IMR-90 (cell line): Measurements from ENCODE around the gene HSD17B8. TPM values are rescaled to one million over a fixed set of nuclear protein-coding genes. Genes with fewer than 3 reads are reported as not detected.

ENCODE experiments used
- ATAC-seq: fragments of 200-7000 bp; cut with Tn5 transposase; 2 replicates; pipeline ENCODE4 v1.9.1; 2020; ENCODE audit warnings: low read depth, mild to moderate bottlenecking, moderate library complexity
- BruUV-seq: library from RNA; stranded (reverse); fragments of 400-500 nt; replicated peaks from 2 replicates; lab custom pipeline; 2021; lab: Mats Ljungman, UMichigan
- CTCF ChIA-PET: fragments of 300-600 bp; formaldehyde crosslinking; extraction: SDS; loops from one replicate; lab custom pipeline; 2021; ENCODE audit warnings: antibody characterized with exemption; lab: Yijun Ruan, JAX
- POLR2A ChIA-PET: fragments of 300-600 bp; sonication (Branson Sonifier 250); formaldehyde crosslinking; loops from one replicate; lab custom pipeline; 2022; ENCODE audit warnings: antibody characterized with exemption; ENCODE audit not compliant: unreplicated experiment; lab: Charles Lee
- DNase-seq: peaks from one replicate; pipeline ENCODE4 v3.0.0; 2013
- H2AFZ ChIP-seq: replicated peaks from 2 replicates; pipeline ENCODE3; 2013; ENCODE audit warnings: low read length, mild to moderate bottlenecking; ENCODE audit not compliant: poor library complexity
- H2AK5ac ChIP-seq: 2 replicates; pipeline ENCODE4 v1.6.1; 2013; ENCODE audit warnings: low read depth, low read length, inconsistent platforms
- H2AK9ac ChIP-seq: replicated peaks from 2 replicates; pipeline ENCODE3; 2013; ENCODE audit warnings: mild to moderate bottlenecking, low read depth, low read length, moderate library complexity; ENCODE audit not compliant: poor library complexity
- H2BK120ac ChIP-seq: 2 replicates; pipeline ENCODE4 v1.6.1; 2013; ENCODE audit warnings: low read depth, low read length, inconsistent platforms
- H2BK15ac ChIP-seq: 3 replicates; pipeline ENCODE4 v1.6.1; 2013; ENCODE audit warnings: low read depth, low read length, inconsistent platforms
- H2BK20ac ChIP-seq: 2 replicates; pipeline ENCODE4 v1.6.1; 2013; ENCODE audit warnings: low read depth, mild to moderate bottlenecking, inconsistent platforms, low read length, moderate library complexity
- H2BK5ac ChIP-seq: 2 replicates; pipeline ENCODE4 v1.6.1; 2013; ENCODE audit warnings: mild to moderate bottlenecking, low read depth, low read length, inconsistent platforms; ENCODE audit not compliant: poor library complexity, severe bottlenecking
- H3K14ac ChIP-seq: replicated peaks from 2 replicates; pipeline ENCODE4 v1.6.1; 2013; ENCODE audit warnings: low read depth, low read length, inconsistent platforms
- H3K18ac ChIP-seq: 2 replicates; pipeline ENCODE4 v1.6.1; 2013; ENCODE audit warnings: low read depth, low read length, control low read depth
- H3K23ac ChIP-seq: 2 replicates; pipeline ENCODE4 v1.6.1; 2013; ENCODE audit warnings: low read depth, low read length, inconsistent platforms
- H3K27ac ChIP-seq: 2 replicates; pipeline ENCODE4 v1.5.1; 2013; ENCODE audit warnings: mild to moderate bottlenecking, control low read depth, low read length; ENCODE audit not compliant: insufficient read depth
- H3K27me3 ChIP-seq: 2 replicates; pipeline ENCODE4 v1.6.1; 2013; ENCODE audit warnings: low read length; ENCODE audit not compliant: control insufficient read depth, insufficient read depth
- H3K36me3 ChIP-seq: 2 replicates; pipeline ENCODE4 v1.6.1; 2013; ENCODE audit warnings: low read length, mixed read lengths; ENCODE audit not compliant: control insufficient read depth, insufficient read depth
- H3K4ac ChIP-seq: 2 replicates; pipeline ENCODE4 v1.6.1; 2013; ENCODE audit warnings: low read depth, low read length, inconsistent platforms
- H3K4me1 ChIP-seq: 2 replicates; pipeline ENCODE4 v1.6.1; 2013; ENCODE audit warnings: low read length, mixed read lengths; ENCODE audit not compliant: control insufficient read depth, insufficient read depth
- H3K4me2 ChIP-seq: 2 replicates; pipeline ENCODE4 v1.6.1; 2013; ENCODE audit warnings: low read depth, mild to moderate bottlenecking, control low read depth, low read length, moderate library complexity
- H3K4me3 ChIP-seq: 2 replicates; pipeline ENCODE4 v1.5.1; 2013; ENCODE audit warnings: low read depth, mild to moderate bottlenecking, control low read depth, low read length, moderate library complexity; ENCODE audit not compliant: insufficient read depth
- H3K56ac ChIP-seq: 2 replicates; pipeline ENCODE4 v1.6.1; 2013; ENCODE audit warnings: low read length, inconsistent platforms; ENCODE audit not compliant: insufficient read depth; ENCODE audit errors: extremely low read depth
- H3K79me1 ChIP-seq, 2 experiments: 2 replicates each; pipeline ENCODE4 v1.6.1; 2013; ENCODE audit warnings: low read length in 2 of 2, inconsistent platforms in 1 of 2, low read depth in 1 of 2
- H3K9ac ChIP-seq: 2 replicates; pipeline ENCODE4 v1.6.1; 2013; ENCODE audit warnings: low read depth, low read length, control low read depth
- H3K9me1 ChIP-seq: 2 replicates; pipeline ENCODE4 v1.6.1; 2013; ENCODE audit warnings: low read length, inconsistent platforms; ENCODE audit not compliant: insufficient read depth
- H3K9me3 ChIP-seq: 2 replicates; pipeline ENCODE4 v1.6.1; 2013; ENCODE audit warnings: low read length; ENCODE audit not compliant: control insufficient read depth, insufficient read depth
- H4K20me1 ChIP-seq: 2 replicates; pipeline ENCODE4 v1.6.1; 2013; ENCODE audit warnings: low read length, inconsistent platforms; ENCODE audit not compliant: insufficient read depth
- H4K5ac ChIP-seq: 2 replicates; pipeline ENCODE4 v1.6.1; 2013; ENCODE audit warnings: mild to moderate bottlenecking, low read depth, low read length, control low read depth
- H4K8ac ChIP-seq, 2 experiments: 2 replicates each; pipeline ENCODE4 v1.6.1; 2013; ENCODE audit warnings: low read depth in 2 of 2, low read length in 2 of 2, control low read depth in 1 of 2, inconsistent platforms in 1 of 2
- H4K91ac ChIP-seq: 2 replicates; pipeline ENCODE4 v1.6.1; 2013; ENCODE audit warnings: low read depth, low read length, inconsistent platforms; ENCODE audit not compliant: insufficient read depth
- BHLHE40 ChIP-seq: fragments of 150-350 bp; IDR thresholded peaks from 2 replicates; pipeline ENCODE4 v1.6.1; 2016; ENCODE audit warnings: mild to moderate bottlenecking, low read depth, low read length
- CEBPB ChIP-seq: IDR thresholded peaks from 2 replicates; pipeline ENCODE4 v1.6.1; 2012; ENCODE audit warnings: low read depth, low read length, improper control_type of control experiment
- CHD1 ChIP-seq: IDR thresholded peaks from 2 replicates; pipeline ENCODE4 v1.6.1; 2012; ENCODE audit warnings: low read depth, low read length, improper control_type of control experiment
- CTCF ChIP-seq: conservative IDR thresholded peaks from 2 replicates; pipeline ENCODE4 v1.5.1; 2012; ENCODE audit warnings: mild to moderate bottlenecking, low read depth, low read length, improper control_type of control experiment
- ELK1 ChIP-seq: fragments of 150-350 bp; IDR thresholded peaks from 2 replicates; pipeline ENCODE4 v1.6.1; 2016; ENCODE audit warnings: low read depth, mild to moderate bottlenecking, low read length, moderate library complexity, borderline replicate concordance
- FOS ChIP-seq: fragments of 150-350 bp; IDR thresholded peaks from 2 replicates; pipeline ENCODE4 v1.6.1; 2016; ENCODE audit warnings: low read depth, low read length
- MAFK ChIP-seq: IDR thresholded peaks from 2 replicates; pipeline ENCODE4 v1.6.1; 2012; ENCODE audit warnings: low read depth, low read length, improper control_type of control experiment
- MXI1 ChIP-seq: IDR thresholded peaks from 2 replicates; pipeline ENCODE4 v1.6.1; 2012; ENCODE audit warnings: low read depth, mild to moderate bottlenecking, low read length, moderate library complexity, borderline replicate concordance
- POLR2A ChIP-seq: IDR thresholded peaks from 2 replicates; pipeline ENCODE4 v1.6.1; 2012; ENCODE audit warnings: mild to moderate bottlenecking, low read depth, low read length
- RAD21 ChIP-seq: IDR thresholded peaks from 2 replicates; pipeline ENCODE4 v1.6.1; 2012; ENCODE audit warnings: low read length, improper control_type of control experiment
- RCOR1 ChIP-seq: IDR thresholded peaks from 2 replicates; pipeline ENCODE4 v1.6.1; 2012; ENCODE audit warnings: mild to moderate bottlenecking, low read length, improper control_type of control experiment; ENCODE audit not compliant: insufficient replicate concordance
- RFX5 ChIP-seq: IDR thresholded peaks from 2 replicates; pipeline ENCODE4 v1.8.0; 2012; ENCODE audit warnings: low read depth, mild to moderate bottlenecking, low read length, moderate library complexity
- SMC3 ChIP-seq: fragments of 150-350 bp; IDR thresholded peaks from 2 replicates; pipeline ENCODE4 v1.6.1; 2016; ENCODE audit warnings: low read depth, mild to moderate bottlenecking, antibody characterized with exemption, low read length, moderate library complexity
- WGBS, 2 experiments: methylation state at CpG; one replicate each; pipeline versions ENCODE4 v1.1.5 to v1.1.7; 2013; ENCODE audit warnings: missing lambda C conversion rate in 2 of 2; ENCODE audit not compliant: insufficient read length in 1 of 2; ENCODE audit errors: extremely low coverage in 2 of 2; 5-methylcytosine and 5-hydroxymethylcytosine counted together
- dilution Hi-C: fragments of 300-500 bp; cut with HindIII; formaldehyde crosslinking; loops from one replicate; pipeline ENCODE4 v1.14.3; 2018; ENCODE audit warnings: low sequenced_read_pairs; ENCODE audit not compliant: unreplicated experiment
- in situ Hi-C: fragments of 300-500 bp; cut with MboI; formaldehyde crosslinking; loops from 3 replicates; pipeline ENCODE4 v1.14.3; 2019; ENCODE audit warnings: low sequenced_read_pairs, inconsistent platforms, mixed read lengths
- intact Hi-C: fragments of 100-400 bp; cut with micrococcal nuclease; formaldehyde crosslinking; loops from 2 replicates; pipeline ENCODE4 v1.10.0; 2022
- polyA plus RNA-seq, 3 experiments: library from polyadenylated mRNA; depleted of rRNA; stranded (reverse); fragments of >200 nt; gene quantifications; 2 replicates each; pipeline ENCODE4 v1.2.3, GENCODE V29; 2012; ENCODE audit warnings: low replicate concordance in 1 of 3
- total RNA-seq: library from RNA; depleted of rRNA; stranded (reverse); fragments of >200 nt; gene quantifications from 2 replicates; pipeline ENCODE4 v1.2.3, GENCODE V29; 2012

The HSD17B8 gene
- total and polyA plus RNA-seq, 2 of the 4 experiments (the other 2 are of a cell fraction) = 1.6 to 4.3 TPM

DNA sequence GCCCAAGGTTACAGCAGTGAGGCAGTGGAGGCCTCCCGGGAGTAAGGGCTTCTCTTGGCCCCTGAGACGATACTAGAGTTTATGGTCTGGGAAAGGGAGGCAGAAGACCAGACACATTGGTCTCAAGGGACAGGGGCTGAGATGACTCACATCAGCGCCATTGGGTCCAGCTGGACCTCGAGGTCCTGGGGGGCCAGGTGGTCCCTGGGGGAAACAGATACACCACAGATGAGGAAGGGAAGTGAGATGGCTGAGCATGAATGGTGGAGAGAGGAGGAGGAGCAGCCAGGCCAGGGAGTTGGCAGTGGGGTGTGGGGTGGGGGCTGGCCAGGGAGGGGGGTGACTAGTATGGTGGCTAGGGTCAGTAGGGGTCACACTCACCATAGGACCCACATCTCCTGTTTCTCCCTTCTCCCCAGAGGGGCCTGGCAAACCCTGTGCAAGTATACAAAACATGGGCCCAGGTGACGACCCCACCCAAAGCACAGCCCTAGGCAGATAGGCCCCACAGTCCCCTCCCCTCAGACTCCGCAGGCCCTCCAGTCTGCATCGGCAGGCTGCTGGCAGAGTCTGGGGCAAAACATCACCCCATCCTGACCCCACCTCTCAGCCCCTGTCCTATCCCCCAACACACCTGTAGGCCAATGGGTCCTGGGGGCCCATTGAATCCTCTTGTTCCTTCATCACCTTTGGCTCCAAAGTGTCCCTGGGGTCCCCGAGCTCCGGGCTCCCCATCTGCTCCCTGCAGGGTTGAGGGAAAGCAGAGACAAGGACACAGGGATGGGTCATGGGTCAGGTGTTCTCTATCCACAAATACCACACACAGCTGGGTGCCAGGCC lies 34.1 kb upstream of the HSD17B8 start (continued):
- TF ChIP-seq RFX5 = no peak

- intact Hi-C loops (no loop called here), in situ Hi-C loops (no loop called here)
- BruUV-seq = no TSS peak
Observed at GRCh38 chr6:33171016-33171879, 33.2 kb upstream of the HSD17B8 start.

More at GRCh38 chr6:33171016-33171879, 33.2 kb upstream of the HSD17B8 start:
- Histone ChIP-seq H4K8ac (no peak overlapping the region), H2AFZ (no peak overlapping the region), H3K4me3 (no peak overlapping the region), H3K79me1 (no peaks in the 10 kb centered on the region), H3K56ac (no peak overlapping the region), H3K4ac (no peak overlapping the region), H3K9ac (no peak overlapping the region), H4K5ac (no peak overlapping the region), H3K27ac (no peak overlapping the region), H2AK5ac (no peak overlapping the region), H2AK9ac (no peak overlapping the region), H3K27me3 (peaks cover 13% of the 10 kb centered on the region; the same call in 1 of the 2 replicates), H2BK15ac (no peak overlapping the region), H3K4me2 (no peak overlapping the region), H2BK120ac (no peak overlapping the region), H4K20me1 (no peaks in the 10 kb centered on the region), H3K36me3 (no peaks in the 10 kb centered on the region), H4K91ac (no peak overlapping the region), H3K14ac (no peak overlapping the region), H2BK20ac (no peak overlapping the region), H3K18ac (no peak overlapping the region), H3K23ac (no peak overlapping the region), H2BK5ac (no peak overlapping the region), H3K9me3 (no peaks in the 10 kb centered on the region), H3K4me1 (no peaks in the 10 kb centered on the region), H3K9me1 (no peaks in the 10 kb centered on the region)
- ChIA-PET CTCF (no interaction called here), POLR2A (no interaction called here)
- dilution Hi-C loops = no loop called here
- TF ChIP-seq RCOR1 (no peak), FOS (no peak), POLR2A (no peak), MXI1 (no peak), BHLHE40 (no peak), MAFK (no peak), SMC3 (no peak), ELK1 (no peak), CTCF (no peak), RAD21 (no peak), CHD1 (no peak), CEBPB (no peak)
- ATAC-seq (no peak), DNase-seq (no peak)
- WGBS, 2 experiments = 87% methylated on average over 4 of the region's 11 CpGs; no CpG with 5 or more reads in 1 of the 2 experiments
